Measurements from ENCODE around the gene OSMR.

- TF ChIP-seq CTCF (IDR thresholded peaks at IDR 0.05) (no peak), POLR2A (IDR thresholded peaks at IDR 0.05) (no peak)
Measured at GRCh38 chr5:38936269-38936668, 90.5 kb downstream of the OSMR start.

Measured in Peyer's patch (tissue), 4 donors.